ENCODE measurements around the gene TAMALIN. TPM values are rescaled to one million over a fixed set of nuclear protein-coding genes. Genes with fewer than 3 reads are reported as not detected.

Gene TAMALIN
- total and polyA plus RNA-seq, 7 experiments from 2014 or later = 1.1 to 501 (median 30.1) TPM

GRCh38 chr12:52015532-52016041 is 8.8 kb downstream of the TAMALIN start:
- H3K36me3 ChIP-seq (ENCODE audit: control insufficient read depth in 2 of 3, insufficient read depth in 3 of 3, low read length in 3 of 3) = peaks cover 0 to 40% (median 5%) of the 10 kb centered on the region in 3 experiments
- peaks cover 0 to 41% (median 11%) of the 10 kb centered on the region in 5 donors for H3K36me3 Mint-ChIP-seq
- ChIA-PET POLR2A (interaction anchor here (0.5 to 1.0 kb wide), 3 partner anchors 8 to 23 kb away, joined by 3 to 4 read pairs (median 3); no protein-coding TSS in a partner anchor), CTCF (interaction anchor here (0.6 to 2.2 kb wide), 3 partner anchors 10 to 236 kb away, joined by 3 to 6 read pairs (median 5); no protein-coding TSS in a partner anchor)
- peak overlapping the region in 1 of 10 donors; percentile 29 for H3K4me3 Mint-ChIP-seq
- peaks cover 0 to 7% (median 0%) of the 10 kb centered on the region in 5 donors for H3K27me3 Mint-ChIP-seq
- H3K9me3 ChIP-seq (ENCODE audit: control insufficient read depth in 2 of 3, low read length in 3 of 3) = peaks cover 0 to 3% (median 0%) of the 10 kb centered on the region in 3 experiments
- peak overlapping the region in 5 of 9 donors; percentile 1 to 52 (median 17) for H3K27ac Mint-ChIP-seq
- peaks cover 0 to 7% (median 0%) of the 10 kb centered on the region in 11 donors for H3K9me3 Mint-ChIP-seq
- peaks cover 7 to 10% (median 7%) of the 10 kb centered on the region in 7 donors for H3K4me1 Mint-ChIP-seq
- no peak overlapping the region for H3K4me3 ChIP-seq (ENCODE audit: low read length)
- ATAC-seq (peak; percentile 5), DNase-seq (peak in 1 of 9 donors; percentile 20)
- H3K4me1 ChIP-seq (ENCODE audit: control insufficient read depth in 2 of 2, insufficient read depth in 2 of 2, low read length in 2 of 2) = no peaks in the 10 kb centered on the region
- intact Hi-C loops (cut with micrococcal nuclease) = no loop called here
- H3K27ac ChIP-seq (ENCODE audit: low read depth, low read length) = no peak overlapping the region
- H3K27me3 ChIP-seq (ENCODE audit: control insufficient read depth in 2 of 2, insufficient read depth in 2 of 2, low read length in 2 of 2) = no peaks in the 10 kb centered on the region

GRCh38 chr12:52018433-52019112 is 11.8 kb downstream of the TAMALIN start:
- POLR2A ChIA-PET = interaction anchor here (1.1 to 10.5 kb wide), 2 partner anchors 12 to 24 kb away, joined by 3 to 162 read pairs; partner anchors contain the start of gene TAMALIN
- no peak for ATAC-seq
- no peaks in the 10 kb centered on the region for H3K9me3 ChIP-seq (ENCODE audit: control insufficient read depth in 2 of 3, low read length in 3 of 3)
- intact Hi-C loops (cut with micrococcal nuclease) = no loop called here
- peaks cover 0 to 16% (median 2%) of the 10 kb centered on the region in 3 experiments for H3K36me3 ChIP-seq (ENCODE audit: control insufficient read depth in 2 of 3, insufficient read depth in 3 of 3, low read length in 3 of 3)
- CTCF ChIA-PET = interaction anchor here (9.6 to 14.8 kb wide), 3 partner anchors 10 to 59 kb away, joined by 316 to 457 read pairs (median 319); partner anchors contain the start of genes ATG101, SMIM41 and TAMALIN
- DNase-seq = no peak
- H3K4me3 Mint-ChIP-seq = no peak overlapping the region
- H3K9me3 Mint-ChIP-seq = peaks cover 0 to 7% (median 0%) of the 10 kb centered on the region in 11 donors
- H3K4me3 ChIP-seq (ENCODE audit: low read length) = no peak overlapping the region
- H3K36me3 Mint-ChIP-seq = peaks cover 0 to 15% (median 0%) of the 10 kb centered on the region in 5 donors
- no peak overlapping the region for H3K27ac ChIP-seq (ENCODE audit: low read depth, low read length)
- peaks cover 0 to 16% (median 0%) of the 10 kb centered on the region in 5 donors for H3K27me3 Mint-ChIP-seq
- H3K27me3 ChIP-seq (ENCODE audit: control insufficient read depth in 2 of 2, insufficient read depth in 2 of 2, low read length in 2 of 2) = no peaks in the 10 kb centered on the region
- peaks cover 0 to 7% of the 10 kb centered on the region in 2 donors for H3K4me1 ChIP-seq (ENCODE audit: control insufficient read depth in 2 of 2, insufficient read depth in 2 of 2, low read length in 2 of 2)
- peaks cover 13 to 20% (median 18%) of the 10 kb centered on the region in 7 donors for H3K4me1 Mint-ChIP-seq
- H3K27ac Mint-ChIP-seq = peak overlapping the region in 2 of 9 donors; percentile 28 to 62

GRCh38 chr12:52019113-52019770 is 12.5 kb downstream of the TAMALIN start:
- Histone ChIP-seq H3K9me3 (ENCODE audit: control insufficient read depth in 2 of 3, low read length in 3 of 3) (no peaks in the 10 kb centered on the region), H3K36me3 (ENCODE audit: control insufficient read depth in 2 of 3, insufficient read depth in 3 of 3, low read length in 3 of 3) (peaks cover 0 to 9% (median 0%) of the 10 kb centered on the region in 3 experiments), H3K27me3 (ENCODE audit: control insufficient read depth in 2 of 2, insufficient read depth in 2 of 2, low read length in 2 of 2) (no peaks in the 10 kb centered on the region), H3K4me3 (ENCODE audit: low read length) (no peak overlapping the region), H3K4me1 (ENCODE audit: control insufficient read depth in 2 of 2, insufficient read depth in 2 of 2, low read length in 2 of 2) (peaks cover 6 to 14% of the 10 kb centered on the region in 2 donors), H3K27ac (ENCODE audit: low read depth, low read length) (no peak overlapping the region)
- Mint-ChIP-seq H3K27me3 (peaks cover 0 to 16% (median 0%) of the 10 kb centered on the region in 5 donors), H3K36me3 (peaks cover 0 to 9% (median 0%) of the 10 kb centered on the region in 5 donors), H3K4me1 (peaks cover 18 to 26% (median 23%) of the 10 kb centered on the region in 7 donors), H3K4me3 (no peak overlapping the region), H3K9me3 (peaks cover 0 to 7% (median 0%) of the 10 kb centered on the region in 11 donors), H3K27ac (peak overlapping the region in 1 of 9 donors; percentile 62)
- CTCF ChIA-PET = interaction anchor here (0.7 to 14.8 kb wide), 7 partner anchors 10 to 195 kb away, joined by 3 to 457 read pairs (median 9); partner anchors contain the start of genes ATG101, SMIM41 and TAMALIN
- DNase-seq (no peak), ATAC-seq (no peak)
- POLR2A ChIA-PET = interaction anchor here (1.1 to 10.5 kb wide), 4 partner anchors 13 to 51 kb away, joined by 3 to 162 read pairs (median 8); partner anchors contain the start of genes ATG101 and TAMALIN
- intact Hi-C loops (cut with micrococcal nuclease) = no loop called here

DNA sequence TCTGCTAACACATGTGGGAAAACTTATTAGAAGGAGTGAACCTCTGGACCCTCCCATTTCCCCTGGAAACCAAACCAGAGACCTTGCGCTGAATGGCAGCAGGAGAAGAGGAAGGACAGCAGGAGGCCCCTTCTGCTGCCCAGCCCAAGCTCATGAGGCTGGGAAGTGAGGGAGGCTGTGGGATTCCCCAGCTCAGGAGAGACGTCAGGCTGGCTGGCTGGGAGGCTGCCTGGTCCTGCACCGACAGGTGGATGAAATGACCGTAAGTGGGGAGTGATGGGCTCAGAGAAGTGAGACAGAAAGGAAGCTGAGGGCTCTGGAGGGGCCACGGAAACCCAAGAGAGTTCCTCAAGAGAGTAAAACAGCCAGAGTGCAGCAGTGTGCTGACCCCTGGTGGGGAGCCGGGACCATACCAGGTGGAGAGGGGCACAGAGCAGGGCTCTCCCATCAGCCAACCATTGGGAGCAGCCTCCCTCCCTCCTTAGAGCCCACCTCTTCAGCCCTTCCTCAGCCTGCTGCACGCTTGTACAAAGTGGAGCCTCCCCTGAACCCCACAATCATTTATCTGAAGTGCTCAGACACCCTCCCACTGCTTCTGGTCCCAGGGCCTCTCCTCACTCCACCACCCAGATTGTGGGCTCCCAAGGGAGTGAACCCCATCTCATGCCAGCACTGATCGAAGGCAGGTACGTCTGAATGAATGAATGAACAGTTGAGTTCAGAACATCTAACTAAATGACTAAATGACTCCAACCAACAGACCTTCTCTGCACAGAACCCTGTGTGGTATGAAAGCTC is 14.0 kb downstream of the TAMALIN start:
- Histone ChIP-seq H3K27me3 (ENCODE audit: control insufficient read depth in 2 of 2, insufficient read depth in 2 of 2, low read length in 2 of 2) (no peaks in the 10 kb centered on the region), H3K36me3 (ENCODE audit: control insufficient read depth in 2 of 3, insufficient read depth in 3 of 3, low read length in 3 of 3) (peaks cover 0 to 2% (median 0%) of the 10 kb centered on the region in 3 experiments), H3K9me3 (ENCODE audit: control insufficient read depth in 2 of 3, low read length in 3 of 3) (no peaks in the 10 kb centered on the region), H3K27ac (ENCODE audit: low read depth, low read length) (no peak overlapping the region), H3K4me1 (ENCODE audit: control insufficient read depth in 2 of 2, insufficient read depth in 2 of 2, low read length in 2 of 2) (peaks cover 17 to 26% of the 10 kb centered on the region in 2 donors), H3K4me3 (ENCODE audit: low read length) (no peak overlapping the region)
- peak overlapping the region in 6 of 10 donors; percentile 23 to 58 (median 46) for H3K4me3 Mint-ChIP-seq
- peaks cover 0 to 7% (median 0%) of the 10 kb centered on the region in 11 donors for H3K9me3 Mint-ChIP-seq
- ChIA-PET POLR2A (interaction anchor here (0.5 to 10.5 kb wide), 8 partner anchors 14 to 1209 kb away, joined by 3 to 162 read pairs (median 4); partner anchors contain the start of genes ATG101 and TAMALIN), CTCF (interaction anchor here (0.8 to 14.8 kb wide), 11 partner anchors 12 to 985 kb away, joined by 3 to 457 read pairs (median 4); partner anchors contain the start of genes ATG101, EIF4B, SMIM41 and TAMALIN)
- ATAC-seq (peak; percentile 48), DNase-seq (peak; percentile 50 to 72 (median 62))
- H3K27me3 Mint-ChIP-seq = peaks cover 0 to 16% (median 0%) of the 10 kb centered on the region in 5 donors
- H3K27ac Mint-ChIP-seq = peak overlapping the region in 6 of 9 donors; percentile 28 to 77 (median 55)
- peaks cover 32 to 41% (median 36%) of the 10 kb centered on the region in 7 donors for H3K4me1 Mint-ChIP-seq
- peaks cover 0 to 7% (median 0%) of the 10 kb centered on the region in 5 donors for H3K36me3 Mint-ChIP-seq
- intact Hi-C loops (cut with micrococcal nuclease) = loop anchor here (1.0 to 10.0 kb wide), 5 partner anchors 16 to 984 kb away; partner anchors contain the start of gene EIF4B (in 1 of the 2)

DNA sequence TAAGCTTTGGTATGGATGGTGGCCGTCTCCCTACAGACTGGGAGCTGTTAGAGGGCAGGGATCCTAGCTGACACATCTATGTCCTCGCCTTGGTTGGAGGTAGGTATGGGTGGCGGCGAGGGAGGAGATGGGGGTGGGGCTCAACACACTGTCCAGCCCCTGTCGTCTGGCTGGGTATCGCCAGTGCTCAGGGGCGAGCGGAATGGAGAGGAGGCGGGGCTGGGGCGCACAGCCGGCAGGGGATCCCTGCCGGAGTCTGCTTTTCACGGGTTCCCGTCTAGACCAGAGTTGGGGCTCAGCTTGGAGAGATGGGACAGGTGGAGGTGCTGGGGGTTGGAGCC is 16.1 kb downstream of the TAMALIN start:
- Mint-ChIP-seq H3K4me1 (peaks cover 34 to 49% (median 40%) of the 10 kb centered on the region in 7 donors), H3K4me3 (peak overlapping the region; percentile 71 to 96 (median 84)), H3K9me3 (no peaks in the 10 kb centered on the region), H3K27ac (peak overlapping the region; percentile 15 to 87 (median 59)), H3K27me3 (peaks cover 0 to 16% (median 0%) of the 10 kb centered on the region in 5 donors), H3K36me3 (peaks cover 0 to 1% (median 0%) of the 10 kb centered on the region in 5 donors)
- no peaks in the 10 kb centered on the region for H3K36me3 ChIP-seq (ENCODE audit: control insufficient read depth in 2 of 3, insufficient read depth in 3 of 3, low read length in 3 of 3)
- DNase-seq = peak in 1 of 9 donors; percentile 42
- ChIA-PET CTCF (interaction anchor here (0.6 to 14.8 kb wide), 10 partner anchors 10 to 1091 kb away, joined by 3 to 457 read pairs (median 6); partner anchors contain the start of genes ATG101, SMIM41 and TAMALIN), POLR2A (interaction anchor here (0.6 to 10.5 kb wide), 10 partner anchors 9 to 488 kb away, joined by 3 to 162 read pairs (median 8); partner anchors contain the start of genes ATG101, SMIM41 and TAMALIN)
- intact Hi-C loops (cut with micrococcal nuclease) = loop anchor here (1.0 to 10.0 kb wide), 8 partner anchors 14 to 982 kb away; partner anchors contain the start of genes TAMALIN (in 2 of the 2), ACVR1B (in 1 of the 2) and EIF4B (in 1 of the 2)
- ATAC-seq = peak; percentile 0
- H3K4me1 ChIP-seq (ENCODE audit: control insufficient read depth in 2 of 2, insufficient read depth in 2 of 2, low read length in 2 of 2) = peaks cover 17 to 29% of the 10 kb centered on the region in 2 donors
- peak overlapping the region; percentile 71 for H3K4me3 ChIP-seq (ENCODE audit: low read length)
- H3K9me3 ChIP-seq (ENCODE audit: control insufficient read depth in 2 of 3, low read length in 3 of 3) = no peaks in the 10 kb centered on the region
- H3K27me3 ChIP-seq (ENCODE audit: control insufficient read depth in 2 of 2, insufficient read depth in 2 of 2, low read length in 2 of 2) = no peaks in the 10 kb centered on the region
- H3K27ac ChIP-seq (ENCODE audit: low read depth, low read length) = peak overlapping the region; percentile 69

Data from naive thymus-derived CD4-positive, alpha-beta T cell (primary cell).